HepG2 (cell line): ENCODE data around the gene COPS4. TPM values are rescaled to one million over a fixed set of nuclear protein-coding genes. Genes with fewer than 3 reads are reported as not detected.

Experiments used
- HES4 ChIP-seq: sonication (generic); formaldehyde crosslinking; IDR thresholded peaks from 2 replicates; pipeline ENCODE4 v1.9.0; 2021; ENCODE audit warnings: mild to moderate bottlenecking, missing genetic modification reagents, borderline replicate concordance
- MXI1 ChIP-seq: IDR thresholded peaks from 3 replicates; pipeline ENCODE4 v1.6.1; 2012; ENCODE audit warnings: low read depth, low read length, inconsistent platforms, borderline replicate concordance
- SCMH1 ChIP-seq: sonication (generic); formaldehyde crosslinking; IDR thresholded peaks from 2 replicates; pipeline ENCODE4 v1.9.0; 2021; ENCODE audit warnings: missing genetic modification reagents, mild to moderate bottlenecking, borderline replicate concordance
- SETDB1 ChIP-seq: sonication (generic); formaldehyde crosslinking; IDR thresholded peaks from 2 replicates; pipeline ENCODE4 v1.5.1; 2020; ENCODE audit warnings: missing genetic modification reagents, mild to moderate bottlenecking, borderline replicate concordance
- SRF ChIP-seq: IDR thresholded peaks from 2 replicates; pipeline ENCODE4 v1.6.1; 2011; ENCODE audit warnings: mild to moderate bottlenecking, low read depth, low read length, moderate library complexity
- SYNCRIP ChIP-seq: fragments of 200-400 bp; formaldehyde crosslinking; IDR thresholded peaks from 2 replicates; pipeline ENCODE4 v1.6.1; 2018; ENCODE audit warnings: mild to moderate bottlenecking, low read depth, low read length; ENCODE audit not compliant: insufficient read depth
- THYN1 ChIP-seq: sonication (generic); formaldehyde crosslinking; IDR thresholded peaks from 2 replicates; pipeline ENCODE4 v1.8.1; 2023; ENCODE audit warnings: low read depth, mild to moderate bottlenecking, moderate library complexity, missing genetic modification reagents, borderline replicate concordance
- ZC3H13 ChIP-seq: sonication (generic); formaldehyde crosslinking; IDR thresholded peaks from 2 replicates; pipeline ENCODE4 v1.8.1; 2023; ENCODE audit warnings: mild to moderate bottlenecking, missing genetic modification reagents, moderate library complexity
- ZNF143 ChIP-seq: sonication (generic); formaldehyde crosslinking; IDR thresholded peaks from 2 replicates; pipeline ENCODE4 v1.4.0; 2020; ENCODE audit warnings: missing genetic modification reagents
- ZNF256 ChIP-seq: sonication (generic); formaldehyde crosslinking; conservative IDR thresholded peaks from 2 replicates; pipeline ENCODE4 v1.4.0; 2020; ENCODE audit warnings: missing genetic modification reagents
- ZNF563 ChIP-seq: sonication (generic); formaldehyde crosslinking; IDR thresholded peaks from 2 replicates; pipeline ENCODE4 v1.8.0; 2022; ENCODE audit warnings: mild to moderate bottlenecking, moderate library complexity, missing genetic modification reagents
- ZNF749 ChIP-seq: sonication (generic); formaldehyde crosslinking; IDR thresholded peaks from 2 replicates; pipeline ENCODE4 v1.8.0; 2022; ENCODE audit warnings: mild to moderate bottlenecking, missing genetic modification reagents, moderate library complexity, borderline replicate concordance
- ZNF83 ChIP-seq: sonication (generic); formaldehyde crosslinking; IDR thresholded peaks from 2 replicates; pipeline ENCODE4 v1.4.0; 2020; ENCODE audit warnings: missing genetic modification reagents, mild to moderate bottlenecking, borderline replicate concordance
- polyA plus RNA-seq, 8 experiments: library from polyadenylated mRNA; depleted of rRNA in 3 of 8; stranded (reverse) in 7 of 8; unstranded in 1 of 8; fragments of >200 nt; fragmentation: Illumina TruSeq in 4 of 8; extraction: Trizol in 4 of 8; gene quantifications; 2 replicates each; pipeline versions ENCODE4 v1.2.1 to v1.2.3, GENCODE V29; 2011 to 2016; ENCODE audit warnings: low read depth in 4 of 8, missing spikeins in 1 of 8, mixed read lengths in 1 of 8; ENCODE audit not compliant: insufficient read depth in 1 of 8
- total RNA-seq, 5 experiments: library from RNA; depleted of rRNA; stranded (reverse); fragments of >200 nt; fragmentation: Illumina TruSeq; extraction: Trizol; gene quantifications; 2 replicates each; pipeline ENCODE4 v1.2.3, GENCODE V29; 2016; ENCODE audit warnings: low read depth in 1 of 5
- TF ChIP-seq, protein P1 (sequence below): sonication (generic); formaldehyde crosslinking; IDR thresholded peaks from 2 replicates; pipeline ENCODE4 v1.5.0; 2020; ENCODE audit warnings: missing genetic modification reagents
- TF ChIP-seq, protein P2 (sequence below): sonication (generic); formaldehyde crosslinking; IDR thresholded peaks from 2 replicates; pipeline ENCODE4 v1.4.0; 2020; ENCODE audit warnings: missing genetic modification reagents
- TF ChIP-seq, protein P3 (sequence below): sonication (generic); formaldehyde crosslinking; conservative IDR thresholded peaks from 2 replicates; pipeline ENCODE4 v1.4.0; 2020; ENCODE audit warnings: missing genetic modification reagents

COPS4 gene
- total and polyA plus RNA-seq, 2 of the 13 experiments (the other 11 are each of a cell fraction or from before 2014, with no cell fraction given) = 28.8 to 52.5 TPM

DNA sequence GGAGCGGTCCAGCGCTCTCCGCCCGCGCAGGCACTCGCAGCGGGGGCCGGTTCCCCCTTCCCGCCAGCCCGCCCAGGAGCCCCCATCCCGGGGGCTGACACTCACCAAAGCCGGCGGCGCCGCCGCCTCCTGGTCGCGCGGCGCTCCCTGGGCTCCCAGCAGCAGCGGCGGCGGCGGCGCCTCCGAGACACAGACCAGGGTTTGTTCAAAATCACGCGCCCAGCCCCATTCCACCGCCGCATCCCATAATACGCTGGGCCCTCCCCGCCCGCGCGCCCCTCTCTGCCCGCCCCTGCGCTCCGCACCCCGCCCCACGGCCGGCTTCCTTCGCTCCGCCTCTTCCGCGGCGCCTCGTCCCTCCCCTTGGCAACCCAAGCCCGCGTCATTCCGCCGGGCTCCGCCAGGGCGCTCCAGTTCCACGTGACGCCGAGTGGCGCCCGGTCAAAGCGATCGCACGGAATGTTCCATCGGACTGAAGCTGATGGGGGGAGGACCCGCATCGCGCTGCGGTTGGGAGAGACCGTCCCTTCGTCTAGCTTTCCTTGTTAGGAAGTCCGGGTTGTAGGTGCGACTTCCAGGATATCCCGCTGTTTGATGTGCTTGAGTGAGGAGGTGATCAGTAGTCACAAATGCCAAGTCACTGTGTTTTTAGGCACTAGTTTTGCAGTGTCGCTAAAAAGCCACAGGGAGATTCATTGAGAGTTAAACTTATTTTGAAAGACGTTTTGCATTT, 22.1 kb upstream of the COPS4 start (continued):
- TF ChIP-seq MXI1 (peak; percentile 94), ZNF143 (CRISPR knock-in tag) (peak; percentile 60; the same call in 1 of the 2 replicates), SRF (peak; percentile 89), SETDB1 (CRISPR knock-in tag) (no peak), SCMH1 (no peak), ZNF83 (CRISPR knock-in tag) (no peak), ZNF749 (CRISPR knock-in tag) (no peak), ZC3H13 (CRISPR knock-in tag) (no peak), SYNCRIP (no peak), ZNF563 (no peak), HES4 (CRISPR knock-in tag) (no peak), ZNF256 (CRISPR knock-in tag) (no peak), THYN1 (CRISPR knock-in tag) (no peak)
- TF ChIP-seq, protein P1, sequence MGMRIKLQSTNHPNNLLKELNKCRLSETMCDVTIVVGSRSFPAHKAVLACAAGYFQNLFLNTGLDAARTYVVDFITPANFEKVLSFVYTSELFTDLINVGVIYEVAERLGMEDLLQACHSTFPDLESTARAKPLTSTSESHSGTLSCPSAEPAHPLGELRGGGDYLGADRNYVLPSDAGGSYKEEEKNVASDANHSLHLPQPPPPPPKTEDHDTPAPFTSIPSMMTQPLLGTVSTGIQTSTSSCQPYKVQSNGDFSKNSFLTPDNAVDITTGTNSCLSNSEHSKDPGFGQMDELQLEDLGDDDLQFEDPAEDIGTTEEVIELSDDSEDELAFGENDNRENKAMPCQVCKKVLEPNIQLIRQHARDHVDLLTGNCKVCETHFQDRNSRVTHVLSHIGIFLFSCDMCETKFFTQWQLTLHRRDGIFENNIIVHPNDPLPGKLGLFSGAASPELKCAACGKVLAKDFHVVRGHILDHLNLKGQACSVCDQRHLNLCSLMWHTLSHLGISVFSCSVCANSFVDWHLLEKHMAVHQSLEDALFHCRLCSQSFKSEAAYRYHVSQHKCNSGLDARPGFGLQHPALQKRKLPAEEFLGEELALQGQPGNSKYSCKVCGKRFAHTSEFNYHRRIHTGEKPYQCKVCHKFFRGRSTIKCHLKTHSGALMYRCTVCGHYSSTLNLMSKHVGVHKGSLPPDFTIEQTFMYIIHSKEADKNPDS (CRISPR knock-in tag) = peak; percentile 72; the same call in 1 of the 2 replicates
- TF ChIP-seq, protein P2, sequence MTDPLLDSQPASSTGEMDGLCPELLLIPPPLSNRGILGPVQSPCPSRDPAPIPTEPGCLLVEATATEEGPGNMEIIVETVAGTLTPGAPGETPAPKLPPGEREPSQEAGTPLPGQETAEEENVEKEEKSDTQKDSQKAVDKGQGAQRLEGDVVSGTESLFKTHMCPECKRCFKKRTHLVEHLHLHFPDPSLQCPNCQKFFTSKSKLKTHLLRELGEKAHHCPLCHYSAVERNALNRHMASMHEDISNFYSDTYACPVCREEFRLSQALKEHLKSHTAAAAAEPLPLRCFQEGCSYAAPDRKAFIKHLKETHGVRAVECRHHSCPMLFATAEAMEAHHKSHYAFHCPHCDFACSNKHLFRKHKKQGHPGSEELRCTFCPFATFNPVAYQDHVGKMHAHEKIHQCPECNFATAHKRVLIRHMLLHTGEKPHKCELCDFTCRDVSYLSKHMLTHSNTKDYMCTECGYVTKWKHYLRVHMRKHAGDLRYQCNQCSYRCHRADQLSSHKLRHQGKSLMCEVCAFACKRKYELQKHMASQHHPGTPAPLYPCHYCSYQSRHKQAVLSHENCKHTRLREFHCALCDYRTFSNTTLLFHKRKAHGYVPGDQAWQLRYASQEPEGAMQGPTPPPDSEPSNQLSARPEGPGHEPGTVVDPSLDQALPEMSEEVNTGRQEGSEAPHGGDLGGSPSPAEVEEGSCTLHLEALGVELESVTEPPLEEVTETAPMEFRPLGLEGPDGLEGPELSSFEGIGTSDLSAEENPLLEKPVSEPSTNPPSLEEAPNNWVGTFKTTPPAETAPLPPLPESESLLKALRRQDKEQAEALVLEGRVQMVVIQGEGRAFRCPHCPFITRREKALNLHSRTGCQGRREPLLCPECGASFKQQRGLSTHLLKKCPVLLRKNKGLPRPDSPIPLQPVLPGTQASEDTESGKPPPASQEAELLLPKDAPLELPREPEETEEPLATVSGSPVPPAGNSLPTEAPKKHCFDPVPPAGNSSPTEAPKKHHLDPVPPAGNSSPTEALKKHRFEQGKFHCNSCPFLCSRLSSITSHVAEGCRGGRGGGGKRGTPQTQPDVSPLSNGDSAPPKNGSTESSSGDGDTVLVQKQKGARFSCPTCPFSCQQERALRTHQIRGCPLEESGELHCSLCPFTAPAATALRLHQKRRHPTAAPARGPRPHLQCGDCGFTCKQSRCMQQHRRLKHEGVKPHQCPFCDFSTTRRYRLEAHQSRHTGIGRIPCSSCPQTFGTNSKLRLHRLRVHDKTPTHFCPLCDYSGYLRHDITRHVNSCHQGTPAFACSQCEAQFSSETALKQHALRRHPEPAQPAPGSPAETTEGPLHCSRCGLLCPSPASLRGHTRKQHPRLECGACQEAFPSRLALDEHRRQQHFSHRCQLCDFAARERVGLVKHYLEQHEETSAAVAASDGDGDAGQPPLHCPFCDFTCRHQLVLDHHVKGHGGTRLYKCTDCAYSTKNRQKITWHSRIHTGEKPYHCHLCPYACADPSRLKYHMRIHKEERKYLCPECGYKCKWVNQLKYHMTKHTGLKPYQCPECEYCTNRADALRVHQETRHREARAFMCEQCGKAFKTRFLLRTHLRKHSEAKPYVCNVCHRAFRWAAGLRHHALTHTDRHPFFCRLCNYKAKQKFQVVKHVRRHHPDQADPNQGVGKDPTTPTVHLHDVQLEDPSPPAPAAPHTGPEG = no peak
- TF ChIP-seq, protein P3, sequence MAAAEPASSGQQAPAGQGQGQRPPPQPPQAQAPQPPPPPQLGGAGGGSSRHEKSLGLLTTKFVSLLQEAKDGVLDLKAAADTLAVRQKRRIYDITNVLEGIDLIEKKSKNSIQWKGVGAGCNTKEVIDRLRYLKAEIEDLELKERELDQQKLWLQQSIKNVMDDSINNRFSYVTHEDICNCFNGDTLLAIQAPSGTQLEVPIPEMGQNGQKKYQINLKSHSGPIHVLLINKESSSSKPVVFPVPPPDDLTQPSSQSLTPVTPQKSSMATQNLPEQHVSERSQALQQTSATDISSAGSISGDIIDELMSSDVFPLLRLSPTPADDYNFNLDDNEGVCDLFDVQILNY (CRISPR knock-in tag) = peak; percentile 94
